ENCODE measurements around the gene DUSP6.

GRCh38 chr12:89363084-89363483 is 10.8 kb upstream of the DUSP6 start:
- TF ChIP-seq CTCF (IDR thresholded peaks at IDR 0.05; ENCODE audit: low read depth, low read length) (no peak), POLR2A (IDR thresholded peaks at IDR 0.05; ENCODE audit: extremely low read depth, insufficient read length) (no peak), MYC (IDR thresholded peaks at IDR 0.05; ENCODE audit: low read depth, low read length) (no peak), MAX (IDR thresholded peaks at IDR 0.05; ENCODE audit: low read depth, low read length) (no peak)

Measured in NB4 (cell line).